ENCODE results near the gene ANK3. TPM values are rescaled to one million over a fixed set of nuclear protein-coding genes. Genes with fewer than 3 reads are reported as not detected.
A peak's percentile ranks its signal among the peaks of the same experiment; 100 is the strongest.
"Not testable (repeated sequence)": the region's sequence is repeated elsewhere in the genome, so short reads cannot be mapped to it uniquely, and the experiment has no call there.

Gene ANK3
- total RNA-seq, 1 experiment from 2014 or later: 29.8 TPM

GRCh38 chr10:60040014-60040662 is 349.5 kb downstream of the ANK3 start:
- CTCF ChIA-PET: interaction anchor here (0.6 to 1.6 kb wide), 2 partner anchors 41 to 231 kb away, joined by 3 read pairs; no protein-coding TSS in a partner anchor
- Mint-ChIP-seq H3K27ac (ENCODE audit: unreplicated experiment) (no peak overlapping the region), H3K27me3 (ENCODE audit: unreplicated experiment) (no peaks in the 10 kb centered on the region), H3K36me3 (ENCODE audit: insufficient read depth, unreplicated experiment) (peaks cover 5% of the 10 kb centered on the region), H3K9me3 (ENCODE audit: low read depth, unreplicated experiment) (no peaks in the 10 kb centered on the region), H3K4me1 (ENCODE audit: low read depth, unreplicated experiment) (peaks cover 24% of the 10 kb centered on the region), H3K4me3 (ENCODE audit: low read depth, unreplicated experiment) (no peak overlapping the region)
- TF ChIP-seq CTCF (IDR thresholded peaks at IDR 0.05; ENCODE audit: unreplicated experiment): no peak
- intact Hi-C loops (cut with micrococcal nuclease; ENCODE audit: unreplicated experiment): no loop called here
- no peak for DNase-seq
- BruUV-seq (replicated peaks): no TSS peak

GRCh38 chr10:60035984-60036383 is 353.7 kb downstream of the ANK3 start:
- Mint-ChIP-seq H3K9me3 (ENCODE audit: low read depth, unreplicated experiment) (no peaks in the 10 kb centered on the region), H3K27me3 (ENCODE audit: unreplicated experiment) (no peaks in the 10 kb centered on the region), H3K27ac (ENCODE audit: unreplicated experiment) (no peak overlapping the region), H3K4me3 (ENCODE audit: low read depth, unreplicated experiment) (no peak overlapping the region), H3K36me3 (ENCODE audit: insufficient read depth, unreplicated experiment) (peaks cover 5% of the 10 kb centered on the region), H3K4me1 (ENCODE audit: low read depth, unreplicated experiment) (peaks cover 15% of the 10 kb centered on the region)
- CTCF ChIA-PET: interaction anchor here (0.9 to 1.5 kb wide), 2 partner anchors 171 to 213 kb away, joined by 3 to 5 read pairs; no protein-coding TSS in a partner anchor
- DNase-seq: no peak
- intact Hi-C loops (cut with micrococcal nuclease; ENCODE audit: unreplicated experiment): loop anchor here (10.0 kb wide), 1 partner anchor 801 kb away; no protein-coding TSS in a partner anchor
- no peak for TF ChIP-seq CTCF (IDR thresholded peaks at IDR 0.05; ENCODE audit: unreplicated experiment)
- BruUV-seq (replicated peaks): no TSS peak

GRCh38 chr10:60035375-60035774 is 354.3 kb downstream of the ANK3 start:
- not testable (repeated sequence) for H3K27me3 Mint-ChIP-seq (ENCODE audit: unreplicated experiment); H3K4me3 Mint-ChIP-seq (ENCODE audit: low read depth, unreplicated experiment); DNase-seq; H3K27ac Mint-ChIP-seq (ENCODE audit: unreplicated experiment); H3K9me3 Mint-ChIP-seq (ENCODE audit: low read depth, unreplicated experiment); BruUV-seq (replicated peaks); H3K36me3 Mint-ChIP-seq (ENCODE audit: insufficient read depth, unreplicated experiment)
- intact Hi-C loops (cut with micrococcal nuclease; ENCODE audit: unreplicated experiment): loop anchor here (10.0 kb wide), 1 partner anchor 801 kb away; no protein-coding TSS in a partner anchor
- CTCF ChIA-PET: interaction anchor here (1.5 kb wide), 1 partner anchor 171 kb away, joined by 3 read pairs; no protein-coding TSS in a partner anchor
- H3K4me1 Mint-ChIP-seq (ENCODE audit: low read depth, unreplicated experiment): peaks cover 11% of the 10 kb centered on the region

- H3K4me1 Mint-ChIP-seq (ENCODE audit: low read depth, unreplicated experiment): peaks cover 11% of the 10 kb centered on the region
- peak; percentile 56 for TF ChIP-seq CTCF (IDR thresholded peaks at IDR 0.05; ENCODE audit: unreplicated experiment)
- H3K36me3 Mint-ChIP-seq (ENCODE audit: insufficient read depth, unreplicated experiment): peaks cover 4% of the 10 kb centered on the region
- BruUV-seq (replicated peaks): no TSS peak
- H3K4me3 Mint-ChIP-seq (ENCODE audit: low read depth, unreplicated experiment): no peak overlapping the region
- no peak overlapping the region for H3K27ac Mint-ChIP-seq (ENCODE audit: unreplicated experiment)
- CTCF ChIA-PET: interaction anchor here (0.6 to 1.2 kb wide), 2 partner anchors 168 to 687 kb away, joined by 5 to 7 read pairs; no protein-coding TSS in a partner anchor
- intact Hi-C loops (cut with micrococcal nuclease; ENCODE audit: unreplicated experiment): loop anchor here (1.0 to 10.0 kb wide), 7 partner anchors 38 to 798 kb away; partner anchors contain the start of gene CCDC6
- peak; percentile 78 for DNase-seq
- no peaks in the 10 kb centered on the region for H3K9me3 Mint-ChIP-seq (ENCODE audit: low read depth, unreplicated experiment)
- no peaks in the 10 kb centered on the region for H3K27me3 Mint-ChIP-seq (ENCODE audit: unreplicated experiment)
Observed at GRCh38 chr10:60032723-60033122, 357.0 kb downstream of the ANK3 start.

GRCh38 chr10:60031664-60032063 is 358.0 kb downstream of the ANK3 start:
- no TSS peak for BruUV-seq (replicated peaks)
- no peaks in the 10 kb centered on the region for H3K27me3 Mint-ChIP-seq (ENCODE audit: unreplicated experiment)
- H3K4me3 Mint-ChIP-seq (ENCODE audit: low read depth, unreplicated experiment): no peak overlapping the region
- no peaks in the 10 kb centered on the region for H3K9me3 Mint-ChIP-seq (ENCODE audit: low read depth, unreplicated experiment)
- no peak overlapping the region for H3K27ac Mint-ChIP-seq (ENCODE audit: unreplicated experiment)
- TF ChIP-seq CTCF (IDR thresholded peaks at IDR 0.05; ENCODE audit: unreplicated experiment): no peak
- intact Hi-C loops (cut with micrococcal nuclease; ENCODE audit: unreplicated experiment): loop anchor here (1.0 to 10.0 kb wide), 7 partner anchors 37 to 797 kb away; partner anchors contain the start of gene CCDC6
- peaks cover 11% of the 10 kb centered on the region for H3K4me1 Mint-ChIP-seq (ENCODE audit: low read depth, unreplicated experiment)
- no peak for DNase-seq
- H3K36me3 Mint-ChIP-seq (ENCODE audit: insufficient read depth, unreplicated experiment): peaks cover 4% of the 10 kb centered on the region
- CTCF ChIA-PET: interaction anchor here (0.7 to 1.7 kb wide), 2 partner anchors 124 to 167 kb away, joined by 4 read pairs; no protein-coding TSS in a partner anchor
